Myocyte (in vitro differentiated cells): ENCODE measurements around the gene CTDNEP1. TPM values are rescaled to one million over a fixed set of nuclear protein-coding genes. Genes with fewer than 3 reads are reported as not detected.

Experiments used
- microRNA counts: library from miRNA; unstranded; fragments of <30 nt; microRNA quantifications from one replicate; lab custom pipeline; 2016
- microRNA-seq: library from miRNA; unstranded; fragments of <30 nt; microRNA quantifications from one replicate; pipeline ENCODE4, GENCODE V29; 2016
- total RNA-seq: library from RNA; depleted of rRNA; stranded (reverse); fragments of >200 nt; gene quantifications from 2 replicates; pipeline ENCODE4 v1.2.3, GENCODE V29; 2014

The CTDNEP1 gene
- total RNA-seq, 1 donor from 2014 or later = 88.9 TPM

MicroRNA genes within 50 kb of the gene (microRNA counts, 767-probe panel; counts per million panel counts)
- microRNA hsa-miR-324-3p (lab: Ali Mortazavi, UCI) (not detected), microRNA hsa-miR-324-5p (lab: Ali Mortazavi, UCI) (10,491 counts per million, percentile 44 among the panel's probes with 10 or more counts)

Small RNA genes within 50 kb of the gene (microRNA-seq; reads per million reads assigned to microRNA genes)
- 5,487 reads per million, percentile 93 among the genes with 10 or more reads in this experiment for gene MIR324

Other genes starting within 250 kb of the CTDNEP1 start
- gene RNASEK, start 239.1 kb downstream of the CTDNEP1 start, total RNA-seq = 205 and 259 TPM in 2 replicates
- not detected in 2 replicates for gene BCL6B, start 228.7 kb downstream of the CTDNEP1 start, total RNA-seq
- 0.10 and 0.75 TPM in 2 replicates for gene SLC16A13, start 215.7 kb downstream of the CTDNEP1 start, total RNA-seq
- 0.78 TPM in 1 of 2 replicates, not detected in the other for gene SLC16A11, start 207.6 kb downstream of the CTDNEP1 start, total RNA-seq
- not detected in 2 replicates for gene CLEC10A, start 171.5 kb downstream of the CTDNEP1 start, total RNA-seq
- gene ASGR2, start 136.9 kb downstream of the CTDNEP1 start, total RNA-seq = not detected in 2 replicates
- 0.13 TPM in 1 of 2 replicates, not detected in the other for gene ASGR1, start 72.4 kb downstream of the CTDNEP1 start, total RNA-seq
- gene DLG4, start 31.9 kb downstream of the CTDNEP1 start, total RNA-seq = 11.8 and 18.7 TPM in 2 replicates
- gene ACADVL, start 31.8 kb downstream of the CTDNEP1 start, total RNA-seq = 659 and 702 TPM in 2 replicates
- 71.0 and 80.5 TPM in 2 replicates for gene DVL2, start 17.2 kb downstream of the CTDNEP1 start, total RNA-seq
- 52.3 and 54.7 TPM in 2 replicates for gene PHF23, start 12.3 kb downstream of the CTDNEP1 start, total RNA-seq
- gene GABARAP, start 9.3 kb downstream of the CTDNEP1 start, total RNA-seq = 239 and 315 TPM in 2 replicates
- 75.1 and 81.8 TPM in 2 replicates for gene ELP5, start 481 bp upstream of the CTDNEP1 start, total RNA-seq
- not detected in 2 replicates for gene CLDN7, start 10.7 kb upstream of the CTDNEP1 start, total RNA-seq
- gene SLC2A4, start 30.0 kb upstream of the CTDNEP1 start, total RNA-seq = 20.0 and 28.3 TPM in 2 replicates
- gene YBX2, start 42.9 kb upstream of the CTDNEP1 start, total RNA-seq = 4.1 and 9.6 TPM in 2 replicates
- 510 and 518 TPM in 2 replicates for gene EIF5A, start 55.9 kb upstream of the CTDNEP1 start, total RNA-seq
- gene GPS2, start 63.6 kb upstream of the CTDNEP1 start, total RNA-seq = 92.2 and 95.8 TPM in 2 replicates
- gene NEURL4, start 77.6 kb upstream of the CTDNEP1 start, total RNA-seq = 19.5 and 22.3 TPM in 2 replicates
- gene ACAP1, start 84.8 kb upstream of the CTDNEP1 start, total RNA-seq = not detected in 2 replicates
- gene KCTD11, start 100.4 kb upstream of the CTDNEP1 start, total RNA-seq = 10.0 and 10.1 TPM in 2 replicates
- gene TMEM95, start 103.4 kb upstream of the CTDNEP1 start, total RNA-seq = not detected in 2 replicates
- gene TNK1, start 129.4 kb upstream of the CTDNEP1 start, total RNA-seq = not detected in 2 replicates
- 15.1 and 22.3 TPM in 2 replicates for gene PLSCR3, start 142.8 kb upstream of the CTDNEP1 start, total RNA-seq
- 69.6 and 76.5 TPM in 2 replicates for gene TMEM256, start 152.4 kb upstream of the CTDNEP1 start, total RNA-seq
- gene NLGN2, start 156.1 kb upstream of the CTDNEP1 start, total RNA-seq = 5.7 and 7.2 TPM in 2 replicates
- not detected in 2 replicates for gene SPEM1, start 168.6 kb upstream of the CTDNEP1 start, total RNA-seq
- not detected in 2 replicates for gene SPEM2, start 173.9 kb upstream of the CTDNEP1 start, total RNA-seq
- not detected in 2 replicates for gene SPEM3, start 177.1 kb upstream of the CTDNEP1 start, total RNA-seq
- gene TMEM102, start 183.7 kb upstream of the CTDNEP1 start, total RNA-seq = 0.13 and 0.21 TPM in 2 replicates
- 41.7 and 89.9 TPM in 2 replicates for gene FGF11, start 187.8 kb upstream of the CTDNEP1 start, total RNA-seq
- 213 and 222 TPM in 2 replicates for gene CHRNB1, start 193.3 kb upstream of the CTDNEP1 start, total RNA-seq
- gene ZBTB4, start 227.9 kb upstream of the CTDNEP1 start, total RNA-seq = 32.8 and 38.0 TPM in 2 replicates
- not detected in 2 replicates for gene SLC35G6, start 229.7 kb upstream of the CTDNEP1 start, total RNA-seq
- 41.2 and 47.1 TPM in 2 replicates for gene POLR2A, start 232.6 kb upstream of the CTDNEP1 start, total RNA-seq